ENCODE measurements around the gene PABPC1L2A.
"Not testable (repeated sequence)": the region's sequence is repeated elsewhere in the genome, so short reads cannot be mapped to it uniquely, and the experiment has no call there.

PABPC1L2A gene

DNA sequence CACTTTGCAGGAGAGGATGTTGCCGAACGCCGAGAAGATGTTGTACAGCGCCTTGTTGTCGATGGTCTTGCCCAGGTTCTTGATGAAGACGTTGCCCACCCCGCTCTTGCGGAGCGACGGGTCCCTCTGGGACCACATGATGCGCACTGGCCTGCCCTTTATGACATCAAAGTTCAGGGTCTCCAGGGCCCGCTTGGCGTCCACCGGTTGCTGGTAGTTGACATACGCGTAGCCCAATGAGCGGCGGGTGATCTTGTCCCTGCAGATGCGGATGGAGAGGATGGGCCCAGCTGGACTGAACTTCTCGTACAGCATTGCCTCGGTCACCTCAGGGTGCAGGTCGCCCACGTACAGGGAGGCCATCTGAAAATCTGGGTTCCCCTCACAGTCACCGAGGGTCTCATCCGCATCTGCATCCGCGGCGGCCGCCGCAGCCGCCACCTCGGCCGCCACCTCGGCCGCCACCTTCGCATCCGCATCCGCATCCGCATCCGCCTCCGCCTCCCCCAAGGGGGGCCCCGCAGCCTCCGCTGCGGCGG is at the start of gene PABPC1L2A:
PABPC1L2A (minus strand) TSS at position 489 of the 539 bp plus-strand sequence; CDS start at position 363, 126 bp downstream.
- DNase-seq (ENCODE audit: low read depth, low spot score), result not testable (repeated sequence)

DNA sequence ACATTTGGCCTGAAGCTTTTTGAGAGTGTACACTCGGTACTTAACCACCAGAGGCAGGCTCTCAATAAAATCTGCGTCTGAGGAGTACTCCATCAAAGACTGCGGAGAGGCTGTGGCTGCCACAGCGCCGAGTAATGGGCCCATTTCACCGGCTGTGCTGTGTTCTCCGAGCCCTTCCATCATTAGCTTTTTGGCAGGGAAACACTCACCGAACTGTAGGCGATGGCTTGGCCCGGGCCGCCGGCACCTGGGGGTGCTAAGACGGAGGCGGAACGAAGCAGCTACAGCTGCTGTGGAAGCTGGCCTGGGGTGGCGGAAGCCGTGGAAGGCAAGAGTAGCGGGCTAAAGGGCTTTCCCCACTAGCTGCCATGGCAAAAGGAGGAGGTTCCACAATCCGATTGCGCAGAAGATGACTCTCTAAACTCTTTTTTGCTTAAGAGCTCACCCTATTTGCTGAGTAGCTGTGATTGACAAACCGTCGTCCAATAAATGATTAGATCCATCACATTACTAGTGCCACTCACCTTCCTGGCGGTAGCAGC is 48.5 kb upstream of the PABPC1L2A start:
- DNase-seq (ENCODE audit: low read depth, low spot score), result no peak

DNA sequence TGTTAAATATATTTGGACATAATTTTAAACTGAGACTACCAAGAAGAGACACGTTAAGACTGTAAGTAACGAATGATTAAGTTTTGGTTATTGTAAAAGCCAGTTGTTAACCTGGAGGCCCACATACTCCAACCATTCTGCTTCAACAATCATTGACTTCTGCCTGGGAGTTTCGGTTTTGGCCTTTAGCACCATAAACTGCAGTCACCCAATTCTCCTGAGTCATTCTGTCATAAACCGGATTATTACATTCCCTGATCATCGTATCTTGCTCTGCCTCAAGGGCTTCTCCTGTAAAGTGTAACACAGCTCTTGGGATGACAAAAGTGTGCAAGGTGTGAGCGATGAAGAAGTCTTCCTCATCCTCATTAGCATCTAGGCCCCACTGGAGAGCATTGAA is 46.9 kb upstream of the PABPC1L2A start:
- no peak for DNase-seq (ENCODE audit: low read depth, low spot score)

DNA sequence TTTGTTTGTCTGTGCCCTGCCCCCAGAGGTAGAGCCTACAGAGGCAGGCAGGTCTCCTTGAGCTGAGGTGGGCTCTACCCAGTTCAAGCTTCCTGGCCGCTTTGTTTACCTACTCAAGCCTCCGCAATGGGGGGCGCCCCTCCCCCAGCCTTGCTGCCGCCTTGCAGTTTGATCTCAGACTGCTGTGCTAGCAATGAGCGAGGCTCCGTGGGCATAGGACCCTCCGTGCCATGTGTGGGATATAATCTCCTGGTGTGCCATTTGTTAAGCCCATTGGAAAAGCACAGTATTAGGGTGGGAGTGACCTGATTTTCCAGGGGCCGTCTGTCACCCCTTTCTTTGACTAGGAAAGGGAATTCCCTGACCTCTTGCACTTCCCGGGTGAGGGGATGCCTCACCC is 20.2 kb upstream of the PABPC1L2A start:
- DNase-seq (ENCODE audit: low read depth, low spot score), result not testable (repeated sequence)

DNA sequence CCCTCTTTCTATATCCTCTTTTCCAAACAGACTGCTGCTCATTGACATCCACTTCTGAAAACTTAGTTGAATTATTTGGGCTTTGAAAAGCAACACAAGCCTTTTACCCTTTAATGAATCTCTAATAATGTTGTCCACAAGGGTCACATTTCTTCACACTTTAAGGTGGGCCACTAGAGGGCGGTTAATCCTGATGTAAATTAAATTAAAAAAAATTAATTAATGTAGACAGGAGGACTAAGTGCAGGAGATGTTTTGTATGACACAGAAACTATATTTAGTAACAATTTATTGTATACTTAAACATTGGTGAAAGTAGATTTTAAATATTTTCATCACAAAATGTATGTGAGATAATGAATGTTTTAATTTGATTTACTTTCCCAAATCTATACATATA is 7.5 kb upstream of the PABPC1L2A start:
- DNase-seq (ENCODE audit: low read depth, low spot score), result not testable (repeated sequence)

DNA sequence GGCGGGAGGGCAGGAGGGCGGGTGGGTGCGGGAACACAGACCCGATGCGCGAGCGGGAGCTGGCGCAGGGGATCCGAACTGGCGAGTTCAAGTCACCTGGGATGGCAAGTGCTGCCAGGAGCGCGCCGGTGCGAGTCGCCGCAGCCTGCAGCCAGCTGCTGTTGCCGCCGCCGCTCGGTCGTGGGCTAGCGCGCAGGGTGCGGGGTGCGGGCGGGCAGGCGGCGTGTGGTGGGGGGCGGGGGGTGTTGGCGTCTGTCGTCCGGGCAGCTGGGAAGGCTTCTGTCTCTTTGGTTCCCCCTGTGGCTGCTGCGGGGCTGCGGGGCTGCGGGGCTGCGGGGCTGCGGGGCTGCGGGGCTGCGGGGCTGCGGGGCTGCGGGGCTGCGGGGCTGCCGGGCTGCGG is 572 bp upstream of the PABPC1L2A start:
- not testable (repeated sequence) for DNase-seq (ENCODE audit: low read depth, low spot score)

DNA sequence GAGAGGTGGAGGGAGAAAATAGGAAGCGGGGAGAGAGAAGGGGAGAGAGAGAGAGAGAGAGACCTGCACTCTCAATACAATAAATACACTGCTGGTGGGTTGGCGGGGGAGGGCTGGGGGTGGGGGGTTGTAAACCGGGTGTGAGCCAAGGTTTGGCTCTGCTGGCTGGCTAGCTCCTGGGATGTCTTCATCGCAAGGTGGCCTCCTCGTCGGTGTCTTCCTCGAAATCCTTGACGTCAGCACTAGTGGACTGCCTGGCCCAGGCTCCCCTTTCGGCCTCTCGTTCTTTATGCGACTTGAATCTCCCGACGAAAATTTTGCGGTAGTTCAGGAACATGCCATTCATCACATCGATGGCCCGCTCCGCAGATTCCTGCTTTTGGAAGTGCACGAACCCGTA is 715 bp downstream of the PABPC1L2A start:
- not testable (repeated sequence) for DNase-seq (ENCODE audit: low read depth, low spot score)

DNA sequence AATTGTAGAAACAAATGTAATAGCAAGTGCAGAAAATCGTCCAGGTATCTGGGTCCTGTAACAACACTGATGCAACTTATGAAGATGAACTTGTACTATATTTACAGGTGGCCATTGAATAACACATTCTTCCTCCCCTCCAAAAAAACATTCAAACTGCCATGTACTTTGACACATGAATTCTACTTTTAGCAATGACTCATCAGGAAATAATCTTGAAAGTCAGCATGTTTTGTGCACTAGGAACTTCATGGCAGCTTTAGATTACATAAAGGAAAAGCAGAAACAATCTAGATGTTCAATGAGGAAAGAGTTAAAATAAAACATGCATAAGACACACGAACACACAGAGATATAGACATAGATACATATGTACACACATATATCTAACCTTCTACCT is 2.5 kb downstream of the PABPC1L2A start:
- no peak for DNase-seq (ENCODE audit: low read depth, low spot score)

DNA sequence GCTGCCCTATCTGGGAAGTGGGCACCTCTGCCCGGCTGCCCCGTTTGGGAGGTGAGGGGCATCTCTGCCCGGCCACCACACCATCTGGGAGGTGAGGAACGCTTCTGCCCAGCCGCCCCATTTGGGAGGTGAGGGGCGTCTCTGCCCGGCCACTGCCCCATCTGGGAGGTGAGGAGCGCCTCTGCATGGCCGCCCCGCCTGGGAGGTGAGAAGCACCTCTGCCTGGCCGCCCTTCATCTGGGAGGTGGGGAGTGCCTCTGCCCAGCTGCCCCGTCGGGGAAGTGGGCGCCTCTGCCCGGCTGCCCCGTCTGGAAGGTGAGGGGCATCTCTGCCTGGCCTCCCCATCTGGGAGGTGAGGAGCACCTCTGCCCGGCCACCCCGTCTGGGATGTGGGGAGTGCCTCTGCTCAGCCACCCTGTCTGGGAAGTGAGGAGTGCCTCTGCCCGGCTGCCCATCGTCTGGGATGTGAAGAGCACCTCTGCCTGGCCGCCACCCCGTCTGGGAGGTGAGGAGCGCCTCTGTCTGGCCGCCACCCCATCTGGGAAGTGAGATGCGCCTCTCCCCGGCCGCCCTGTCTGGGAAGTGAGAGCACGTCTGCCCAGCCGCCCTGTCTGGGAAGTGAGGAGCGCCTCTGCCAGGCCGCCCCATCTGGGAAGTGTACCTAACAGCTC is 9.8 kb downstream of the PABPC1L2A start:
- no peak for DNase-seq (ENCODE audit: low read depth, low spot score)

DNA sequence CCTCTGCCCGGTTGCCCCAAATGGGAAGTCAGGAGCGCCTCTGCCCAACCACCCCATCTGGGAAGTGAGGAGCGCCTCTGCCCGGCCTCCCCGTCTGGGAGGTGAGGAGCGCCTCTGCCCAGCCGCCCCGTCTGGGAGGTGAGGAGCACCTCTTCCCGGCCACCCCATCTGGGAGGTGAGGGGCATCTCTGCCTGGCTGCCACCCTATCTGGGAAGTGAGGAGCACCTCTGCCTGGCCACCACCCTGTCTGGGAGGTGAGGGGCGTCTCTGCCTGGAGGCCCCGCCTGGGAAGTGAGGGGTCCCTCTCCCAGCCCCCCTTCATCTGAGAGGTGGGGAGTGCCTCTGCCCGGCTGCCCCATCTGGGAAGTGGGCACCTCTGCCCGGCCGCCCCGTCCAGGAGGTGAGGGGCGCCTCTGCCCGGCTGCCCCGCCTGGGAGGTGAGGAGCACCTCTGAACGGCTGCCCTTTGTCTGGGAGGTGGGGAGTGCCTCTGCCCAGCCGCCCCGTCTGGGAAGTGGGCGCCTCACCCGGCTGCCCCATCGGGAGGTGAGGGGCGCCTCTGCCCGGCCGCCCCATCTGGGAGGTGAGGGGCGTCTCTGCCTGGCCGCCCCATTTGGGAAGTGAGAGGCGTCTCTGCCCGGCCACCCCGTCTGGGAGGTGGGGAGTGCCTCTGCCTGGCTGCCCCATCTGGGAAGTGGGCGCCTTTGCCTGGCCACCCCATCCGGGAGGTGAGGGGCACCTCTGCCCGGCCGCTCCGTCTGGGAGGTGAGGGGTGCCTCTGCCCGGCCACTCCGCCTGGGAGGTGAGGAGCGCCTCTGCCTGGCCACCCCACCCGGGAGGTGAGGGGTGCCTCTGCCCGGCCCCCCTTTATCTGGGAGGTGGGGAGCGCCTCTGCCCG is 10.6 kb downstream of the PABPC1L2A start:
- no peak for DNase-seq (ENCODE audit: low read depth, low spot score)

DNA sequence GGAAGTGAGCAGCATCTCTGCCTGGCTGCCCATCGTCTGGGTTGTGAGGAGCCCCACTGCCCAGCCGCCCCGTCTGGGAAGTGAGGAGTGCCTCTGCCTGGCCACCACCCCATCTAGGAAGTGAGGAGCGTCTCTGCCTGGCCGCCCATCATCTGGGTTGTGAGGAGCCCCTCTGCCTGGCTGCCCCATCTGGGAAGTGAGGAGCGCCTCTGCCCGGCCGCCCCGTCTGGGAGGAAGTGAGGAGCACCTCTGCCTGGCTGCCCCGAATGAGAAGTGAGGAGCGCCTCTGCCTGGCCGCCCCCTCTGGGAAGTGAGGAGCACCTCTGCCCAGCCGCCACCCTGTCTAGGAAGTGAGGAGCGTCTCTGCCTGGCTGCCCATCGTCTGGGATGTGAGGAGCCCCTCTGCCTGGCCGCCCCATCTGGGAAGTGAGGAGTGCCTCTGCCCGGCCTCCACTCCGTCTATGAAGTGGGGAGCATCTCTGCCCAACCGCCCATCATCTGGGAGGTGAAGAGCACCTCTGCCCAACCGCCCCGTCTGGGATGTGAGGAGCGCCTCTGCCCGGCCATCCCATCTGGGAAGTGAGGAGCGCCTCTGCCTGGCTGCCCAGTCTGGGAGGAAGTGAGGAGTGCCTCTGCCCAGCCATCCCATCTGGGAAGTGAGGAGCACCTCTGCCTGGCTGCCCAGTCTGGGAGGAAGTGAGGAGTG is 11.4 kb downstream of the PABPC1L2A start:
- not testable (repeated sequence) for DNase-seq (ENCODE audit: low read depth, low spot score)

DNA sequence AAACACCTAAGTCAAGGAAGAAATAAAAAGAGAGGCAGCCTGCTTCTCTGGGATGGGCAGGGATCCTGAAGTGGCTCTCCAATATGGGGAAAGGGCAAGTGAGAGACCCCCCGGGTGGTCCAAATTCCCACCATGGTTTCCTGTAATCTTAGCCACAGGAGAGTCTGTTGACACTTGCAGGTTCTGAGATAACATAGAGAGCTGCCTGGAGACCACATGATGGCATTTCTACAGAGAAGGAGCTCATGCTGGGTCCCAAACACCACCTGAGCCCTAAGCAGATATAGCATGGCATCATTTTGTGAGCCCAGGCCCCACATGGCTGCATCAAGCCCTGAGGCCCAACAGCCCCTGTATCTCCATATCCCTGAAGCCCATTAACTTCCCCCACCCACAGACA is 50.4 kb downstream of the PABPC1L2A start:
- DNase-seq (ENCODE audit: low read depth, low spot score), result no peak

Measured in smooth muscle cell of the brain vasculature (primary cell).